GM12864 (cell line): ENCODE results near the gene SOD2.

Experiments used
- DNase-seq: peaks from one replicate; pipeline ENCODE4 v3.0.0-alpha.2; 2011; ENCODE audit warnings: low read depth
- H3K4me3 ChIP-seq: 2 replicates; pipeline ENCODE4 v1.5.1; 2011; ENCODE audit warnings: mild to moderate bottlenecking, low read depth, low read length, control low read depth
- CTCF ChIP-seq: IDR thresholded peaks from 2 replicates; pipeline ENCODE4 v1.5.1; 2011; ENCODE audit warnings: low read depth, mild to moderate bottlenecking, moderate library complexity, low read length, control low read depth, inconsistent platforms; ENCODE audit errors: missing control alignments

Gene SOD2

GRCh38 chr6:159646733-159647132 lies 46.3 kb downstream of the SOD2 start:
- H3K4me3 ChIP-seq = no peak overlapping the region
- no peak for DNase-seq
- TF ChIP-seq CTCF = no peak

GRCh38 chr6:159646116-159646515 lies 46.9 kb downstream of the SOD2 start:
- no peak for DNase-seq
- H3K4me3 ChIP-seq = no peak overlapping the region
- no peak for TF ChIP-seq CTCF

- no peak overlapping the region for H3K4me3 ChIP-seq
- DNase-seq = no peak
- no peak for TF ChIP-seq CTCF
Measured at GRCh38 chr6:159645640-159646039, 47.4 kb downstream of the SOD2 start.
